Measurements from ENCODE around the gene TECPR2. TPM values are rescaled to one million over a fixed set of nuclear protein-coding genes. Genes with fewer than 3 reads are reported as not detected.

The TECPR2 gene
- total and polyA plus RNA-seq, 4 donors, result 2.0 to 12.6 (median 5.2) TPM

GRCh38 chr14:102341566-102341965 lies 21.2 kb upstream of the TECPR2 start:
- H3K4me1 ChIP-seq (ENCODE audit: control insufficient read depth in 4 of 4, insufficient read depth in 4 of 4, low read length in 3 of 4), result no peaks in the 10 kb centered on the region
- DNase-seq (ENCODE audit: low spot score), result no peak
- WGBS, result 96% methylated on average over 8 of the region's 8 CpGs
- no peak overlapping the region for H3K4me3 ChIP-seq (ENCODE audit: low read depth in 1 of 3, low read length in 3 of 3)
- no peaks in the 10 kb centered on the region for H3K27me3 ChIP-seq (ENCODE audit: control insufficient read depth in 4 of 4, insufficient read depth in 4 of 4, low read length in 3 of 4)
- H3K9ac ChIP-seq (ENCODE audit: low read depth in 1 of 2, low read length in 2 of 2), result no peak overlapping the region
- no peak for TF ChIP-seq GABPA (IDR thresholded peaks at IDR 0.05 in 1 of 2, conservative IDR thresholded peaks at IDR 0.05 in 1 of 2)
- no peak for TF ChIP-seq FOXA1 (IDR thresholded peaks at IDR 0.05)
- TF ChIP-seq, protein P1, sequence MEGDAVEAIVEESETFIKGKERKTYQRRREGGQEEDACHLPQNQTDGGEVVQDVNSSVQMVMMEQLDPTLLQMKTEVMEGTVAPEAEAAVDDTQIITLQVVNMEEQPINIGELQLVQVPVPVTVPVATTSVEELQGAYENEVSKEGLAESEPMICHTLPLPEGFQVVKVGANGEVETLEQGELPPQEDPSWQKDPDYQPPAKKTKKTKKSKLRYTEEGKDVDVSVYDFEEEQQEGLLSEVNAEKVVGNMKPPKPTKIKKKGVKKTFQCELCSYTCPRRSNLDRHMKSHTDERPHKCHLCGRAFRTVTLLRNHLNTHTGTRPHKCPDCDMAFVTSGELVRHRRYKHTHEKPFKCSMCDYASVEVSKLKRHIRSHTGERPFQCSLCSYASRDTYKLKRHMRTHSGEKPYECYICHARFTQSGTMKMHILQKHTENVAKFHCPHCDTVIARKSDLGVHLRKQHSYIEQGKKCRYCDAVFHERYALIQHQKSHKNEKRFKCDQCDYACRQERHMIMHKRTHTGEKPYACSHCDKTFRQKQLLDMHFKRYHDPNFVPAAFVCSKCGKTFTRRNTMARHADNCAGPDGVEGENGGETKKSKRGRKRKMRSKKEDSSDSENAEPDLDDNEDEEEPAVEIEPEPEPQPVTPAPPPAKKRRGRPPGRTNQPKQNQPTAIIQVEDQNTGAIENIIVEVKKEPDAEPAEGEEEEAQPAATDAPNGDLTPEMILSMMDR (IDR thresholded peaks at IDR 0.05; ENCODE audit: low read depth, low read length, missing input control), result no peak
- TF ChIP-seq RXRA (IDR thresholded peaks at IDR 0.05), result no peak
- TF ChIP-seq EGR1 (IDR thresholded peaks at IDR 0.05; ENCODE audit: low read depth in 2 of 2), result no peak
- TF ChIP-seq HNF4A (conservative IDR thresholded peaks at IDR 0.05), result no peak
- no peak for TF ChIP-seq YY1 (IDR thresholded peaks at IDR 0.05)
- no peak for TF ChIP-seq JUND (IDR thresholded peaks at IDR 0.05)
- TF ChIP-seq HNF4G (IDR thresholded peaks at IDR 0.05), result no peak
- TF ChIP-seq RAD21 (IDR thresholded peaks at IDR 0.05), result no peak
- TF ChIP-seq REST (IDR thresholded peaks at IDR 0.05), result no peak
- no peak for TF ChIP-seq NR2F2 (IDR thresholded peaks at IDR 0.05)
- TF ChIP-seq TAF1 (conservative IDR thresholded peaks at IDR 0.05), result no peak
- no peak for TF ChIP-seq ZBTB33 (IDR thresholded peaks at IDR 0.05)
- TF ChIP-seq SP1 (IDR thresholded peaks at IDR 0.05), result no peak
- TF ChIP-seq ATF3 (IDR thresholded peaks at IDR 0.05), result no peak
- no peak for TF ChIP-seq FOXA2 (IDR thresholded peaks at IDR 0.05)
- H3K9me3 ChIP-seq (ENCODE audit: control insufficient read depth in 4 of 4, low read length in 3 of 4), result no peaks in the 10 kb centered on the region
- H3K27ac ChIP-seq (ENCODE audit: low read depth in 1 of 2, low read length in 2 of 2), result no peak overlapping the region
- peaks cover 13 to 49% (median 25%) of the 10 kb centered on the region in 4 donors for H3K36me3 ChIP-seq (ENCODE audit: control insufficient read depth in 4 of 4, insufficient read depth in 3 of 4, low read depth in 1 of 4, low read length in 3 of 4)

DNA sequence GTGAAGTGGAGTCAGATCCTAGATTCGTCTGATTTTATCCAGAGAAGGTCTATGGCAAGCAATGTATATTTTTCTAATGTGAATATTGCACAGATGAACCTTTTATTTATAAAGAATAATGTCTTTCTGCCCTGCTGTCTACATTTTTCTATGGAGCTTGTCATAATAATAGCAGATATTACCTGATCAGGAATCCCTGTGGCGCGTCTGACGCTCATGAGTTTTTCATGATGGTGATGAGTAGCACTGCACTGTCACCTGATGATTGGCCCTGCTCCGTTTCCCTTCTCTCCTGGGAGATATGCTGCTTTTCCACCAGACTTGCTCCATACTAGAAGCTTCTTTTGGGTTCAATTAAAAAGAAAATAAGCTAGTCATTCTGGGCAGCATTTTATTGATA lies 20.5 kb upstream of the TECPR2 start:
- 96% methylated on average over 5 of the region's 5 CpGs for WGBS
- no peaks in the 10 kb centered on the region for H3K4me1 ChIP-seq (ENCODE audit: control insufficient read depth in 4 of 4, insufficient read depth in 4 of 4, low read length in 3 of 4)
- H3K9ac ChIP-seq (ENCODE audit: low read depth in 1 of 2, low read length in 2 of 2), result no peak overlapping the region
- DNase-seq (ENCODE audit: low spot score), result no peak
- H3K27me3 ChIP-seq (ENCODE audit: control insufficient read depth in 4 of 4, insufficient read depth in 4 of 4, low read length in 3 of 4), result no peaks in the 10 kb centered on the region
- H3K9me3 ChIP-seq (ENCODE audit: control insufficient read depth in 4 of 4, low read length in 3 of 4), result no peaks in the 10 kb centered on the region
- H3K36me3 ChIP-seq (ENCODE audit: control insufficient read depth in 4 of 4, insufficient read depth in 3 of 4, low read depth in 1 of 4, low read length in 3 of 4), result peaks cover 15 to 56% (median 28%) of the 10 kb centered on the region in 4 donors
- H3K27ac ChIP-seq (ENCODE audit: low read depth in 1 of 2, low read length in 2 of 2), result no peak overlapping the region
- no peak overlapping the region for H3K4me3 ChIP-seq (ENCODE audit: low read depth in 1 of 3, low read length in 3 of 3)
- TF ChIP-seq RXRA (IDR thresholded peaks at IDR 0.05) (no peak), SP1 (IDR thresholded peaks at IDR 0.05) (no peak), EGR1 (IDR thresholded peaks at IDR 0.05; ENCODE audit: low read depth in 2 of 2) (no peak), JUND (IDR thresholded peaks at IDR 0.05) (no peak)
